Measurements from ENCODE around the gene STAC3. TPM values are rescaled to one million over a fixed set of nuclear protein-coding genes. Genes with fewer than 3 reads are reported as not detected.

STAC3 gene
- total and polyA plus RNA-seq, 10 of the 15 experiments (the other 5 are each of a cell fraction or from before 2014, with no cell fraction given), result 0.49 to 9.9 (median 3.8) TPM

DNA sequence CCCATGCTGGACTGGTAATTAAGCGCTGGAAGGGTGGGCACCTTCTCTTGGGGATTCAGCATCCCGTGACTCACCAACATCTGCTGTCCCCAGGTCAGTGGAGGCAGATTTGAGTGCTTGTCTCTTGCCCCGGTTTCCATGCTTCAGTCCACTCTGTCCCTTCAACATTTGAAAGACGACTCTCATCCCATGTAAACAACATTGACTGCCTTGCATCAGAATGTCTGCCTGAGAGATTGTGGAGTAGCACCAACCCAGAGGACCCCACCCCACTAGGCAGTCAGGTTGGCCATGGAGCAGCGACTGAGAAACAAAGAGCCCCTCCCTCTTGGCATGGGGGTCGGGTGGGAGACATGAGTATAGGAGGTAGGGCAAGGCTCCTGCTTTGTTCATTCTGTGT lies 4.9 kb upstream of the STAC3 start (continued):
- TF ChIP-seq, protein P1, sequence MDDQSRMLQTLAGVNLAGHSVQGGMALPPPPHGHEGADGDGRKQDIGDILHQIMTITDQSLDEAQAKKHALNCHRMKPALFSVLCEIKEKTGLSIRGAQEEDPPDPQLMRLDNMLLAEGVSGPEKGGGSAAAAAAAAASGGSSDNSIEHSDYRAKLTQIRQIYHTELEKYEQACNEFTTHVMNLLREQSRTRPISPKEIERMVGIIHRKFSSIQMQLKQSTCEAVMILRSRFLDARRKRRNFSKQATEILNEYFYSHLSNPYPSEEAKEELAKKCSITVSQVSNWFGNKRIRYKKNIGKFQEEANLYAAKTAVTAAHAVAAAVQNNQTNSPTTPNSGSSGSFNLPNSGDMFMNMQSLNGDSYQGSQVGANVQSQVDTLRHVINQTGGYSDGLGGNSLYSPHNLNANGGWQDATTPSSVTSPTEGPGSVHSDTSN (IDR thresholded peaks at IDR 0.05; ENCODE audit: insufficient replicate concordance, low read depth, low read length), result no peak
- no peak for TF ChIP-seq POLR2AphosphoS2 (IDR thresholded peaks at IDR 0.05; ENCODE audit: low read depth, low read length)

DNA sequence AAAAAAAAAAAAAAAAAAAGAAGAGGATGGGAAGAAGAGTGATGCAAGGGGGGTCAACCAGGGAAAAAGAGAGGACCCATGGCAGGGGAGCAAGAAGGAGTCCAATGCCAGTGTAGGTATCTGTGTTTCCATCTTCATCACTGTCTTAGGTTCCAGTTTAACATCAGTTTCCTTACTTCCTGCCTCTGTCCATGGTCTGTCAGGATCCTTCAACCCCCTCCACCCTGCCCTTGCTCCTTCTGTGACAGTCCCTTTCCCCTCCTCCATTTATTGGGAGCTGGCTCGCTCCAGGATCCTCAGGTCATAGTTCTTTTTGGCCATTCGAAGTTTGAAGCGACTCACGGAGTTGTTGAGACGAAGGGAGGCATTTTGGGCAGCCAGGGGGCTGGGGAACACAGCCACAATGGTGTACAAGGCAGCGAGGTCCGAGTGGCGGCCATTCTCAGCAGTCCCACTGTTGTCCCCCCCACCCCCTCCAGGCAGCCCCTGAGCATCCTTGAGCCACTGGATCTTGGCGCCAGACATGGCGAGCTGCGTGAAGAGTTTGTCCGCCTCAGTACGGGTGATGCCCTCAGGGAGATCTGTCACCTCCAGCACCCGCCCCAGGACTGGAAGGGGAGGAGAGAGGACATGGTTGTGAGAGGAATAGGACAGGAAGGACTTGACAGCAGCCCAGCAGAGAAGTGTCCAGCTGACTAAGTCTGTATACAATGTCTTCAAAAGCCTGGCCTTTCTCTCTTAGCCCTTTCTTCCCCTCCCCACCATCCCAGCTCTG lies 3.7 kb upstream of the STAC3 start:
- H3K27ac ChIP-seq (ENCODE audit: control insufficient read depth, insufficient read depth), result no peak overlapping the region
- ChIA-PET POLR2A (interaction anchor here (0.6 kb wide), 2 partner anchors 23 to 238 kb away, joined by 4 to 6 read pairs; no protein-coding TSS in a partner anchor), SMC1A (ENCODE audit: uncharacterized antibody, unreplicated experiment) (no interaction called here), CTCF (interaction anchor here (0.6 to 1.0 kb wide), 2 partner anchors 8 to 12 kb away, joined by 3 read pairs; no protein-coding TSS in a partner anchor), RAD21 (ENCODE audit: unreplicated experiment) (no interaction called here)
- WGBS (ENCODE audit: insufficient coverage, insufficient replicate concordance, low lambda C conversion rate, missing lambda C conversion rate), result 95% methylated on average over 14 of the region's 14 CpGs
- H3K36me3 ChIP-seq (ENCODE audit: control insufficient read depth in 2 of 2, insufficient read depth in 2 of 2, low read length in 1 of 2), result peaks cover 0 to 4% of the 10 kb centered on the region in 2 experiments; a peak in 2 of 4 replicates
- H3K9ac ChIP-seq (ENCODE audit: control insufficient read depth, insufficient read depth, low read length), result no peak overlapping the region
- ATAC-seq (no peak), FAIRE-seq (no peak), DNase-seq (ENCODE audit: low read depth, low spot score) (no peak)
- no peaks in the 10 kb centered on the region for H4K20me1 ChIP-seq (ENCODE audit: control insufficient read depth, insufficient read depth)
- no peak overlapping the region for H3K4me2 ChIP-seq (ENCODE audit: control insufficient read depth, insufficient read depth)
- no peak overlapping the region for H2AFZ ChIP-seq (ENCODE audit: control insufficient read depth, low read depth, low read length)
- in situ Hi-C loops (cut with MboI) (no loop called here), intact Hi-C loops (cut with micrococcal nuclease; ENCODE audit: unreplicated experiment) (no loop called here)
- no peaks in the 10 kb centered on the region for H3K9me3 ChIP-seq (replicated peaks; ENCODE audit: control insufficient read depth, insufficient read depth, low read length)
- H3K4me3 ChIP-seq, result no peak overlapping the region
- H3K27me3 ChIP-seq (replicated peaks in 1 of 2; ENCODE audit: control insufficient read depth in 2 of 2, insufficient read depth in 2 of 2, low read length in 1 of 2), result no peaks in the 10 kb centered on the region
- no TSS peak for BruUV-seq (replicated peaks)
- no peaks in the 10 kb centered on the region for H3K4me1 ChIP-seq (ENCODE audit: control insufficient read depth, insufficient read depth, low read length)
- H3K79me2 ChIP-seq (ENCODE audit: control insufficient read depth, insufficient read depth, low read length), result no peaks in the 10 kb centered on the region
- TF ChIP-seq RFX5 (IDR thresholded peaks at IDR 0.05; ENCODE audit: low read depth, low read length) (no peak), POLR2A (IDR thresholded peaks at IDR 0.05; ENCODE audit: low read depth, low read length) (no peak), HDGF (IDR thresholded peaks at IDR 0.05) (no peak), ATF3 (IDR thresholded peaks at IDR 0.05; ENCODE audit: borderline replicate concordance, extremely low read depth, low read depth, low read length) (no peak), ELK1 (IDR thresholded peaks at IDR 0.05; ENCODE audit: low read depth, low read length) (no peak), KAT2A (conservative IDR thresholded peaks at IDR 0.05; ENCODE audit: control insufficient read depth, low read depth, low read length) (no peak), HDAC2 (IDR thresholded peaks at IDR 0.05) (no peak), DPF2 (IDR thresholded peaks at IDR 0.05) (no peak), SREBF1 (IDR thresholded peaks at IDR 0.05; ENCODE audit: low read length) (no peak), ZNF217 (IDR thresholded peaks at IDR 0.05) (no peak), LARP7 (IDR thresholded peaks at IDR 0.05) (no peak), KLF5 (IDR thresholded peaks at IDR 0.05; ENCODE audit: partially characterized antibody) (no peak), ZBED1 (IDR thresholded peaks at IDR 0.05; ENCODE audit: borderline replicate concordance) (no peak)
- TF ChIP-seq, protein P2, sequence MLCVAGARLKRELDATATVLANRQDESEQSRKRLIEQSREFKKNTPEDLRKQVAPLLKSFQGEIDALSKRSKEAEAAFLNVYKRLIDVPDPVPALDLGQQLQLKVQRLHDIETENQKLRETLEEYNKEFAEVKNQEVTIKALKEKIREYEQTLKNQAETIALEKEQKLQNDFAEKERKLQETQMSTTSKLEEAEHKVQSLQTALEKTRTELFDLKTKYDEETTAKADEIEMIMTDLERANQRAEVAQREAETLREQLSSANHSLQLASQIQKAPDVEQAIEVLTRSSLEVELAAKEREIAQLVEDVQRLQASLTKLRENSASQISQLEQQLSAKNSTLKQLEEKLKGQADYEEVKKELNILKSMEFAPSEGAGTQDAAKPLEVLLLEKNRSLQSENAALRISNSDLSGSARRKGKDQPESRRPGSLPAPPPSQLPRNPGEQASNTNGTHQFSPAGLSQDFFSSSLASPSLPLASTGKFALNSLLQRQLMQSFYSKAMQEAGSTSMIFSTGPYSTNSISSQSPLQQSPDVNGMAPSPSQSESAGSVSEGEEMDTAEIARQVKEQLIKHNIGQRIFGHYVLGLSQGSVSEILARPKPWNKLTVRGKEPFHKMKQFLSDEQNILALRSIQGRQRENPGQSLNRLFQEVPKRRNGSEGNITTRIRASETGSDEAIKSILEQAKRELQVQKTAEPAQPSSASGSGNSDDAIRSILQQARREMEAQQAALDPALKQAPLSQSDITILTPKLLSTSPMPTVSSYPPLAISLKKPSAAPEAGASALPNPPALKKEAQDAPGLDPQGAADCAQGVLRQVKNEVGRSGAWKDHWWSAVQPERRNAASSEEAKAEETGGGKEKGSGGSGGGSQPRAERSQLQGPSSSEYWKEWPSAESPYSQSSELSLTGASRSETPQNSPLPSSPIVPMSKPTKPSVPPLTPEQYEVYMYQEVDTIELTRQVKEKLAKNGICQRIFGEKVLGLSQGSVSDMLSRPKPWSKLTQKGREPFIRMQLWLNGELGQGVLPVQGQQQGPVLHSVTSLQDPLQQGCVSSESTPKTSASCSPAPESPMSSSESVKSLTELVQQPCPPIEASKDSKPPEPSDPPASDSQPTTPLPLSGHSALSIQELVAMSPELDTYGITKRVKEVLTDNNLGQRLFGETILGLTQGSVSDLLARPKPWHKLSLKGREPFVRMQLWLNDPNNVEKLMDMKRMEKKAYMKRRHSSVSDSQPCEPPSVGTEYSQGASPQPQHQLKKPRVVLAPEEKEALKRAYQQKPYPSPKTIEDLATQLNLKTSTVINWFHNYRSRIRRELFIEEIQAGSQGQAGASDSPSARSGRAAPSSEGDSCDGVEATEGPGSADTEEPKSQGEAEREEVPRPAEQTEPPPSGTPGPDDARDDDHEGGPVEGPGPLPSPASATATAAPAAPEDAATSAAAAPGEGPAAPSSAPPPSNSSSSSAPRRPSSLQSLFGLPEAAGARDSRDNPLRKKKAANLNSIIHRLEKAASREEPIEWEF (IDR thresholded peaks at IDR 0.05; ENCODE audit: insufficient replicate concordance, low read depth, low read length), result no peak

All from GM12878 (cell line).